HG02970 (cell line): ENCODE data around the gene TSPAN1.
"Not testable (repeated sequence)": the region's sequence is repeated elsewhere in the genome, so short reads cannot be mapped to it uniquely, and the experiment has no call there.

ENCODE experiments used
- ATAC-seq: cut with Tn5 transposase; IDR thresholded peaks from one replicate; pipeline ENCODE4 v1.9.1; 2021; ENCODE audit warnings: mild to moderate bottlenecking, moderate library complexity, moderate number of reproducible peaks; ENCODE audit not compliant: unreplicated experiment, low FRiP score

TSPAN1 gene

DNA sequence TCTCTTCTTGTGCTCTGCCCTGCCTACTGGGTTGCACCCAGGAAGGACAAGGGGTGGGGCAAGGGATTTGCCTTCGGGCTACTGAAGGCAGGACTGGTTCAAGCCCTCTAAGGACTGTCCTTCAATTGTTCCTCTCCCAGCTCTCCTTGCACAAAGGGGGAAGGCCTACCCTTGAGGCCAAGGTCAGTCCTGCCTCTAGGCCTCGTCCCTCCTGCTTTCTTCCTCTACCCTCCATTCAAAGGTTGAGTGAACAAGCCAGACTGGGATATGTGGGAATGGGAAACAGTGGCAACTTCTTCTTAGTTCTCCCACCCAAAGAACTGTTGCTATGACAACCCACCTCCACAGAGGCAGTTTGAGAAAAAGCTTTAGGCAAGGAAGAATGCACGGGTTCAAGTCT is 30.9 kb downstream of the TSPAN1 start:
- ATAC-seq, result no peak

GRCh38 chr1:46206399-46206798 is 31.5 kb downstream of the TSPAN1 start:
- no peak for ATAC-seq

DNA sequence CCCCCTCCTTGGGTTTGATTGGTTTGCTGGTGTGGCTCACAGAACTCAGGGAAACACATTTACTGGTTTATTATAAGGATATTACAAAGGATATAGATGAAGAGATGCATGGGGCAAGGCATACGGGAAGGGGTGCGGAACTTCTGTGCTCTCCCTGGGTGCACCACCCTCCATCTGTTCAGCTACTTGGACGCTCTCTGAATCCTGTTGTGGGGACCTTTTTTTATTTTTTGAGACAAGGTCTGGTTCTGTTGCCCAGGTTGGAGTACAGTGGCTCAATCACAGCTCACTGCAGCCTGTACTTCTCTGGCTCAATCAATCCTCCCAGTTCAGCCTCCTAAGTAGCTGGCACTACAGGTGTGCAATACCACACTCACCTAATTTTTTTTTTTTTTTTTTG is 35.7 kb downstream of the TSPAN1 start:
- ATAC-seq, result no peak

DNA sequence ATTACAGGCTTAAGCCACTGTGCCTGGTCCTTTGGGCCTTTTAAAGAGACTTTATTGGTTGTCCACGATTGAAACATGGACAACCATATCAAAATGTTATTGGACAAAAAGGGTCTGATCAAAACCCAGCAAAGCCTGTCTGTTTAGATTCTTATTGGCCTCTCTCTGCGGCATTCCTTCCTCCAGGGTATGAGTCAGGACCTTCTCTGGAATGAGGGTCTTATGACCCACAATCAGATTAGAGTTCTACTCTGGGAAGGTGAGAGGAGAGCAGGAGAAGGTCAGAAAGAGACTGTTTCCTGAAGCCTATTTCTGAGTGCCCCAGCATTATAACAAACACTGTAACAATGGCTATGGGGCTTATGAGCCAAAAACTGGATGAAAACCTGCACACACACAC is 36.2 kb downstream of the TSPAN1 start:
- no peak for ATAC-seq

DNA sequence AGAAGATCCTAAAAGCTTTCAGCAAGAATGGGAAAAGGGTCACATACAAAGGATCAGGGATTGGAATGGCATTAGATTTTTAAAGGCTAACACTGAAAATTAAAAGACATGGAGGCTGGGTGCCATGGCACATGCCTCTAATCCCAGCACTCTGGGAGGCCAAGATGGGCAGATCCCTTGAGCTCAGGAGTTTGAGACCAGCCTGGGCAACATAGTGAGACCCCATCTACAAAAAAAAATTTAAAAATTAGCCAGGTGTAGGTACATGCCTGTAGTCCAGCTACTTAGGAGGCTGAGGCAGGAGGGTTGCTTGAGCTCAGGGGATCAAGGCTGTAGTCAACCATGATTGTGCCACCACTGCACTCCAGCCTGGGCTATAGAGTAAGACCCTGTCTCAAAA is 40.6 kb downstream of the TSPAN1 start:
- ATAC-seq, result no peak

- no peak for ATAC-seq
Measured at GRCh38 chr1:46218443-46218842, 43.6 kb downstream of the TSPAN1 start.

GRCh38 chr1:46219551-46220520 is 44.9 kb downstream of the TSPAN1 start:
- ATAC-seq, result no peak

DNA sequence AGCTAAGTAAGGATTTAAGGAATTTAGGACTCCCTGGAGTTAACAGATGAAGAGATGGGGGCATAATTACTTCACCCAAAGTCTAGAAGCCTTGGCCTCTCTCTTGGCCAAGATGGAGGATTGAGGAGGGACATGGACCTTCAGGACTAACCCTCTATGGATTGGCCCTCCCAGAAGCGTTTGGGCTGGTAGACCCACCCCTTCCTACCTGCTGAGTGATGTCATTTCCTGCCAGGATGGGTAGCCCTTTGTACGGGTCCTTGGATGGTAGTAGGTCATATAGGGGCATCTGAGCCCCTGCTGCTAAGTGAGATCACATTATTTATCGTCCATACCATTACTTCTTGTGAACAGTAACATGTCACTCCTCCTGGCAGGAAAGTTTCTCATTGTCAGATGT is 45.9 kb downstream of the TSPAN1 start:
- no peak for ATAC-seq

GRCh38 chr1:46221749-46222148 is 46.9 kb downstream of the TSPAN1 start:
- ATAC-seq, result no peak

GRCh38 chr1:46223055-46223454 is 48.2 kb downstream of the TSPAN1 start:
- not testable (repeated sequence) for ATAC-seq

DNA sequence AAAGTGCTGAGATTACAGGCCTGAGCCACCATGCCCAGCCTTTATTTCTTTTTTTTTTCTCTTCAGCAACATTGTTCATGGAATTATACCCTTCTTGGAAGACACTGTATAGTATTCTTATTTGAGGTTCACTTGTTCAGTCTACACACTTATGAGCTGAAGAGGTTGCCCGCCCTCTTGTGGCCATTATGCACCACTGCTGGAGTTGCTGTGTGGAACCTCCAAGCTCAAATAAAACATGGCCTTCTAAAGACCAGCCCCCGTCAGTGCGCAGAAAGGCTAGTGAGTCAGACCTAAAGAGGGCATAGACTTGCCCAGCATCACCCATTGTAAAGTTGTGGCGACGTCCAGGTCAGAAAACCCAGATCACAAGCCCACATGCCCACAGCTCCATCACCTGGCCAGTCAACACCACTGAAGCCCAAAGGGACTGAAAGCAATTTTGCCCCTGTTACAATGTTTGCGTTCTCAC is 48.6 kb downstream of the TSPAN1 start:
- no peak for ATAC-seq

GRCh38 chr1:46224966-46225365 is 50.1 kb downstream of the TSPAN1 start:
- ATAC-seq, result no peak

- not testable (repeated sequence) for ATAC-seq
Measured at GRCh38 chr1:46231231-46231630, 56.3 kb downstream of the TSPAN1 start.
